Measurements from ENCODE around the gene CUX1. TPM values are rescaled to one million over a fixed set of nuclear protein-coding genes. Genes with fewer than 3 reads are reported as not detected.
A peak's percentile ranks its signal among the peaks of the same experiment; 100 is the strongest.

The CUX1 gene
- total RNA-seq, 1 donor, result 99.1 TPM

DNA sequence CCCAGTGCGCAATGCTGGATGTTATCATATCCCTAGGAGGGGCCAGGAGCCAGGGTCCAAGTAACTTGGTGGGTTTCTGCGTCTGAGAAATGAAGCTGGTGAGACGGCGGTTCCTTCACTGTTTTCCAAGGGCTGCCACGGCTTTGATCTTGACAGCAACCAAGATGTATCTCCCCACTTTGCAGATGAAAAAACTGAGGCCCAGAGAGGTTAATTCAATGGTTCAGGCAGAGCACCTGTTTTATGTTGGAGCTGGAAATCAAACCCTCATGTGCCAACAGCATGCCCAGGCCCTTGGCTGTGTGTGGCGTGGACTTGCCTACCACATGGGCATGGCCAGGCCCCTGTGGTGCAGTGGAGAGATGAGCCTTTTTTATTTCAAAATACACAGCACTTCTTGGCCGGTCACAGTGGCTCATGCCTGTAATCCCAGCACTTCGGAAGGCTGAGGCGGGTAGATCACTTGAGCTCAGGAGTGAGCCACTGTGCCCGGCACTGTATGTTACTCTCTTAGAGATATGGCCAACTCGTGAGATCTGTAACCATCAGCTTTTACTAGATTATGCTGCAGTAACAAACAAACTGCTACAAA lies 244.0 kb downstream of the CUX1 start:
- no peak for DNase-seq (ENCODE audit: low read depth in 2 of 3, low spot score in 2 of 3)

DNA sequence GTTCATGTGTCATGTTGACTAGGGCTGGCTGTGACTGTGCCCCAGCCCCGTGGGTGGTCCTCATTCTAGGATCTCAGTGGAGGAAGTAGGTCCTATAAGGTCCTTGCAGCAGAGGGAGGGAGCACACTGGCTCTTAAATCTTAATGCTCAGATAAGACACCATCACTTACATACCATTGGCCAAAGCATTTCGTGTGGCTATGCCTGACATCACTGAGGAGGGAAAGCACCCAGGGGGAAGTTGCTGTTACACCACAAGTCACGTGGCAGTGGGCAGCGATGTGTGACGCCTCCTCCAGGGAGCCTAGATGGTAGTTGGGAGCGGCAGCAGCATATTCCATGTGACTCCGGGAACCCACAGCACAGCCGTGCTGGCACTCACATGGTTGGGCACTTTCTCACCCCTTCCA lies 244.6 kb downstream of the CUX1 start:
- DNase-seq (ENCODE audit: low read depth in 2 of 3, low spot score in 2 of 3), result peak in 2 of 3 donors; percentile 74 to 77

DNA sequence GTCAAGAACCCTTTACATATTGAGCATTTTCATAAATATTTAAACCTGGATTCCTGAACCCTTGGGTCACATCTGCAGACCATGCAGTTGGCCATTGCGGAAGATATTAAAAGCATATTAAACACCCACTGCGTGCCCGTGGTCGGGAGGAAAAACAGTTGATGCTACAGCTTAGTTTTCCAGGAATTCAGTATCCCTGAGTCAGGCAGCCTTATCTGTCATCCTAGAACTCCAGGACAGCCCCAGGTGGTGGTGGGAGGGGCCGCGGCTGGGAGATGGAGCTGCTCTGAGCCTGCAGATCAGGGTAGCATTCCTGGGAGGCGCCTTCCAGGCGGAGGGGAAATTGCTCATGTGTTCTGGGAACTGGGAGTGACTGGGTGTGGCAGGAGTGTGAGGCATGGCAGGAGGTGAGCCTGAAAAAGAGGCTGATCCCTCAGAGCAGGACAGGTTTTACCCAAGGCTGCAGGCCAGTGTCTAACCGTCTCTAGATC lies 246.3 kb downstream of the CUX1 start:
- DNase-seq (ENCODE audit: low read depth in 2 of 3, low spot score in 2 of 3), result no peak

DNA sequence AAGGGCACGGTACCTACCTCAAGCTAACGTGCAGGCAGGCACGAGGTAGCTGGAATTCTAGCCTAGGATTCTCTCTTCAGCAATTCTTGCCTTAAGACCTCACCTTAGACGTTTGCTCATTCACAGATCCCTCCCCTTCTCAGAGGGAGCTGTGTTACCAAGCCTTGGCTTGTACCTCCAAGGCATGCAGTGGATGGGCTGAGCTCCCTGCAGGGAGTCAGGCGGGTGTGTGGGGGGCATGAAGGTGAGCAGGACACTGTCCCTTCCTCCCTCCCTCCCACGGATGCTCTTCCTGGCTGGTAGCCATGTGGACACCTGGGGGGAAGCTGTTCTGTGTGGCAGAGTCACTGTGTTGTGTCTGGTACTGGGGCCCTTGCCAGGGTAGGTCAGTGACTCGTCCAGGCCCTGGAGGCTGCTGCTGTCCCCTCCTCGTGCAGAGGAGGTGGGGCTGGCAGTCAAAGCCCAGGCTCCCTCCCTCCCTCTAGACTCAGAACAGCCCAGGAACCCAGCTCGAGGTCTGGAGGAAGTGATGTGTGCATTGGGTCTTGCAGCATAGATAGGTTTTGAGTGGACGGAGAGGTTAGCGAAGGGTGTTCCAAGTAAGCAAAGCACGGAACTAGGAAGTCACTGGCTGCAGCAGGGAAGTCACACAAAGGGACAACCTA lies 247.1 kb downstream of the CUX1 start:
- peak in 2 of 3 donors; percentile 83 to 91 for DNase-seq (ENCODE audit: low read depth in 2 of 3, low spot score in 2 of 3)

DNA sequence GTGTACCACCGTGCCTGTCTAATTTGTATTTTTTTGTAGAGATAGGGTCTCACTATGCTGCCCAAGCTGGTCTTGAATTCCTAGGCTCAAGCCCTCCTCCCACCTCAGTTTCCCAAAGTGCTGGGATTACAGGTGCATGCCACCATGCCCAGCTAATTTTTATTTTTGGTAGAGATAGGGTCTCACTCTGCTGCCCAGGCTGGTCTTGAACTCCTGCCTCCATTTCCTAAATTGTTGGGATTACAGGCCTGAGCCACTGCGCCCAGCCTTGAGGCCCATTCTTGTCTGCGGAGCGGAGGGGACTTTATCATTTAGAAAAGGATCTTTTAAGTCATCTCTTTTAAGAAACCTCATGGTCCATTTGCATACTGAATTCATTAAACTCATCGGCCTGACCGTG lies 247.8 kb downstream of the CUX1 start:
- no peak for DNase-seq (ENCODE audit: low read depth in 2 of 3, low spot score in 2 of 3)

DNA sequence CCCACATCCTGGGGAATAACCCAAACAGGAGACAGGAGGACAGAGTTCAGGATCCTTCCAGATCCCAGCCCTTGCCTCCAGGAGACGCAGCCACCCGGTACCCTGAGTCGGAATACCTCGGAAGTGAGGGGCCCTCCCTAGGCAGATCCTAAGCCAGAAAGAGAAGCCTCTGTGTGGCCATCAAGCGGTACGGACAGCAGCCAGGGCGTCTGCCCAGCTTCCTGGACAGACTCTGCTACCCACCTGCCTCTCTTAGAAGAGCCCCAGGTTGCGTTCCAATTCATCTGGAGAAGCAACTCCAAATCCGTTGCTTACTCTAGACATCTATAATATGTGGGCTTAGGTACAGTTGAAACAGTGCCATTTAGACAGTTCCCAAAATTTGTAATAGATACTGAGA lies 249.1 kb downstream of the CUX1 start:
- DNase-seq (ENCODE audit: low read depth in 2 of 3, low spot score in 2 of 3), result no peak

DNA sequence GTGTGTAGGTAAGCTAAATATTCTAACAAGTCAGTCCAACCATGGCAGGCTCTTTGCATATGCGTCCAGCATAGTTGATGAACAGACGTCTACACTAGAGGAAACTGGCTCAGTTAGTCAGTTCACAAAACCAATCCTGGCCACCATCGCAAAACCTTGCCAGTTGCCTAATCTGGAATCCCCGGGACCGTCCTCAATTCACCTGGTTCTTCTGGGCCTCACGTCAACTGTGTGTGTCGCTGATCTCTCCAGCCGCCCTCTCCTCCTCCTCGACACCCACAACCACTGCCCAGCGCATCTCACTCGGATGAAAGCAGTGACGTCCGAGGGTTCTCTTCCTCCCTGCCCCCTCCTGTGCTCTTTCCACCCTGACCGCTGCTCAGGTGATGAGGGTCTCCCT lies 251.4 kb downstream of the CUX1 start:
- no peak for DNase-seq (ENCODE audit: low read depth in 2 of 3, low spot score in 2 of 3)

DNA sequence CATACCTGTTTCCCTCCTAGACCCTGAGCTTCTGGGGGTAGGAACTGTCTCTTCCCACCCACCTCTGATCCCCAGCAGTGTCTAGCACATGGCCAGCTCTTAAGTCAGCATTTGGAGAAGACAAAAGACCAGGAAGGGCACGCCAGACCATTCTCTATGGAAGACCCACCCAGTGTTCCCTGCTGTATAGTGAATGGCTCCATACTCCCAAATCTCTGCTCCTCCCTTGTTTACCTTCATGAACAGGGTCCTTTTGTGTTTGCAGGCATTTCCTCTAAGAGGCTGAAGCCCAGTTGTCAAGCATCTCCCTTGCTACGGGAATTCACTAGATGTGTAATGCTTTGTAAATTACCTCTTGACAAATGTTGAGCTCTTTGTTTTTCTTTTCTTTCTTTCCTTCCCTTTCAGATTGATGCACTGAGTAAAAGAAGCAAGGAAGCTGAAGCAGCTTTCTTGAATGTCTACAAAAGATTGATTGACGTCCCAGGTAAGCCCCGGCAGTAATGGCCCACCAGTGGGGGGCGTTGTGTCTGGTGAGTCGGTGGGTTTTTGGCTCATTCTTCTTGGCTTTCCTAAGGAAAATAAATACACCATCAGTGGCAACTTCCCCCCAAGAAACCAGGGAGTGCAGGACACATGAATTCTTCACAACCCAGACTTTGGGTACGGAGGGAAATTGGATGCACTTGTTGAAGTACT lies 252.7 kb downstream of the CUX1 start:
- no peak for DNase-seq (ENCODE audit: low read depth in 2 of 3, low spot score in 2 of 3)

DNA sequence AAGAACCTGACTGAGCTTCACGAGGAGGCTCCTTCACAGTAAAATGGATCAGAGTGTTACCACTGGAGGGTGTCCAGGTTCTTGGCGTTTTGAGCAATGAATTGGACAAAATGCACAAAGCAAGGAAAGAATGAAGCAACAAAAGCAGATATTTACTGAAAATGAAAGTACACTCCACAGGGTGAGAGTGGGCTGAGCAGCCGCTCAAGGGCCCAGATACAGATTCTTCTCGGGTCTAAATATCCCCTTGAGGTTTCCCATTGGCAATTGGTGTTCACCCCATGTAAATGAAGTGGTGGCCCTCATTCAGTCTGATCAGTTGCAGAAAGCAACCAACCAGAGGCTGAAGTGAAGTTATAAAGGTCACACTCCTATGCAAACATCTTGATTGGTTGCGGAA lies 254.6 kb downstream of the CUX1 start:
- no peak for DNase-seq (ENCODE audit: low read depth in 2 of 3, low spot score in 2 of 3)

DNA sequence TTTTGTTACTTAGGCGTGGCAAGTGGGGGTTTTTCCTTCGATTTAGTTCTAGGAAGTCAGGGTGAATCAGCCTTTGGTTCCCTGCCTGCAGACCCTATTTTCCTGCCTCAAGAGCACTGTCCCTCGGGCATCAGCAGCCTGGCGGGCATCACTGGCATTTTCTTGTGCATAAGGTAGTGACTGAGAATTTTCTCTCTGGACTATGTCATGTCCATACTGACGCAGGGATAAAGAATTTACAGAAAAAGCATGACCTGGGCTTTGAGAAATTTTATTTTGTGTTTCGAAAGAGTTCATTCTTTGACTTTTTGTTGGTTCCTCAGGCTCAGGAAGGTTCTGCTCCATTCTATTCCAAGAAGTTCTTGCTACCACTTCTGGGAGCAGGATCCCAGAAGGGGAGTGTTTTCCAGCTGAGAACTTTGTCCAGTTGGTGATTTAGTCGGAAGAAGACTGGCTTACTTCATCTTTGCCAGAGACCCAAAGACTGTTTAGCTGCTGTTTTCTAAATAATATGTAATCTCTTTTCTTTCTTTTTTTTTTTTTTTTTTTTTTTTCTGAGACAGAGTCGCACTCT lies 255.3 kb downstream of the CUX1 start:
- DNase-seq (ENCODE audit: low read depth in 2 of 3, low spot score in 2 of 3), result no peak

DNA sequence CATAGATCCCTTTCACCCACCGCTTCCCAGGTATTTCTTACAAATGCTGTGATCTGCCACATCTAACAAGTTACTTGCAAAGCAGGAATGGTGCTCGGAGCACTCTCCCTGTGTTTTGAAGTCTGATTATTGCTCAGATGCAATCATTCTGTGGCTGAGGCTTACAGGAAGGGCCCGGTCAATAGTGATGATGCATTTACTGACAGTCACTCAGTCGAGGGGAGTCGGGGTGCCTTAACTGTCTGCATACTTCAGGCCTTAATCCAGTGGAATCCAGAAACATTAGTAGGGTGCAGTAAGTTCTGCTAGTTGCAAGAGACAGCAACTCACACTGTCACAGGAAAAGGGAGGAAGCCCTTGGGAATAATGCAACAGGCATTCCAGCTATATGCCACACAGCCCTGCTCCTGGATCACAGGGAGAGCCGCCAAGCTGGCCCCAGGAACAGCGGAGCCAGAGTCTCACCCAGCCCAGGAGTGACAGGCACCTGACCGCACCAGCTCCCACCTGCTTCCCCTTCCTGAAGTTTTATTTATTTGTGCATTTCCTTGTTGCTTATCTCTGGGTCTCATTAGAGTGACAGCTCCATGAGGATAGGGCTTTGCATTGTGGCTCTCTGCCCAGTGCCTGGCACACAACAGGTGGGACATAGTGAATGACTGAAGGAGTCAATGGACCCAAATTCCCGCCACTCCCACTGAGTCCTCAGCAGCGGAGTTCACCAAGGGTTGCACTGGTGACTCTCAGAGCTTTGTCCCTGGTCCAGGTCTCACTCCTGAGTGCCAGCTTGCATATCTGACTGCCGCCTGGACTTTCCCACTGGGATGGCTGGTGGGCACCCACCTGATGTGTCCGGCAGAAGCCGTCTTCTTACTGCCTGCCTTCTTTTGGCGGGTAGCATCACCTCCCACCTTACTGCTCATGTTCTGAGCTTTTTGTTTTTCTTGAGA lies 256.8 kb downstream of the CUX1 start:
- DNase-seq (ENCODE audit: low read depth in 2 of 3, low spot score in 2 of 3), result no peak

DNA sequence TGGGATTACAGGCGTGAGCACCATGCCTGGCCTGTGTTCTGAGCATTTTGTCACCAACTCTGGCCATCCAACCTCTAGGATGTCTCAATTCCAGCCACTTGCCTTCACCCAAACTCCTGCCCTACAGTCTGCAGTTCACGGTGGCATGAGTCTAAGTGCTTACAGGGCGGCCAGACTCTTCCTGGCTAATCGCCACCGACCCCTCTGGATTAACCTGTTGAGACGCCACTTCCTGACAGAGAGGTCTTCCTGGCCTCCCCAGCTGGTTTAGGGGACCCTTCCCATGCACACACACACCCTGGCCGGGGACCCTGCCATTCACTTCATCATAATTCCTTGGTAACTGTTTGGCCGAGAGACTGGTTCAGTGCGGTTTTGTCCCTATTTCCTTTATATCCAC lies 257.7 kb downstream of the CUX1 start:
- DNase-seq (ENCODE audit: low read depth in 2 of 3, low spot score in 2 of 3), result no peak

DNA sequence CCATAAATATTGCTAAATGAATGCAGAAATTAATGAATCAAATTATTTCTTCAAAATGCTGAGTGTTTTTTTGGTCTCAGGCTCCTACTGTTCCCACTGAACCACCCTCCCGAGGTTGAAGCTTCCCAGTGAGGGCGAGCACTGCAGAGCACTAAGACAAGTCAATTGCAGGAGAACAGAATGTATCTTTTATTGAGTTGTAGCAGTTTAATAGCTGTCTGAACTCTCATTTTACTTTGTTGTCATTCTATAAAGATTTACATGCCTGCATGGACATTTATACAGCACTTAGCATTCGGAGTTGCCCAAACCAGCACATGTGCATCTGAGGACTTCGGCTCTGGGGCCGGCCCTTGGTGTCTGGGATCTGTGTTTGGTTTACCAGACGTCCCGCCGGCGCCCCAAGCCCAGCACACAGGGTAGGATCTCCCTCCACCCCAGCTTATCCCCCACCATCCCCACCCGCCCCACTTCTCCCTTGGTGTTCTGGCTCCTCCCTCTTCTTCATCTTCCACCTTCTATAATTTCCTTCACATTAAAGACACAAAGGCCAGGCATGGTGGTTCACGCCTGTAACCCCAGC lies 258.2 kb downstream of the CUX1 start:
- no peak for DNase-seq (ENCODE audit: low read depth in 2 of 3, low spot score in 2 of 3)

DNA sequence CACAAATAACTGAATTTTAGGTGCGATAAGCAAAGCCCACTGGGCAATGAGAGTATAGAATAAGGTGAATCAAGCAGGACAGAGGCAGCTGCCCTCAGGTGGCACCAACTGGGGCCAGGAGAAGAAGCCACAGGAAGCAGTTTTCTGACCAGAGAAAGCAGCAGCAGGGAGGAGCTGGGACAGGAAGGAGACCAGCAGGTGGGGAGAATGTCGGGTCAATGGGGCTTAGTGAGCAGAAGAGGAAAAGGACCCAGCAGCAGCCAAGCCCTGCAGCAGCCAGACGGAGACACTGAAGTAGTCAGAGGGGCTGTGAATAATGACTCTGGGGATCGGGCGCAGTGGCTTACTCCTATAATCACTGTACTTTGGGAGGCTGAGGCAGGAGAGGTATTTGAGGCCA lies 259.7 kb downstream of the CUX1 start:
- DNase-seq (ENCODE audit: low read depth in 2 of 3, low spot score in 2 of 3), result no peak

DNA sequence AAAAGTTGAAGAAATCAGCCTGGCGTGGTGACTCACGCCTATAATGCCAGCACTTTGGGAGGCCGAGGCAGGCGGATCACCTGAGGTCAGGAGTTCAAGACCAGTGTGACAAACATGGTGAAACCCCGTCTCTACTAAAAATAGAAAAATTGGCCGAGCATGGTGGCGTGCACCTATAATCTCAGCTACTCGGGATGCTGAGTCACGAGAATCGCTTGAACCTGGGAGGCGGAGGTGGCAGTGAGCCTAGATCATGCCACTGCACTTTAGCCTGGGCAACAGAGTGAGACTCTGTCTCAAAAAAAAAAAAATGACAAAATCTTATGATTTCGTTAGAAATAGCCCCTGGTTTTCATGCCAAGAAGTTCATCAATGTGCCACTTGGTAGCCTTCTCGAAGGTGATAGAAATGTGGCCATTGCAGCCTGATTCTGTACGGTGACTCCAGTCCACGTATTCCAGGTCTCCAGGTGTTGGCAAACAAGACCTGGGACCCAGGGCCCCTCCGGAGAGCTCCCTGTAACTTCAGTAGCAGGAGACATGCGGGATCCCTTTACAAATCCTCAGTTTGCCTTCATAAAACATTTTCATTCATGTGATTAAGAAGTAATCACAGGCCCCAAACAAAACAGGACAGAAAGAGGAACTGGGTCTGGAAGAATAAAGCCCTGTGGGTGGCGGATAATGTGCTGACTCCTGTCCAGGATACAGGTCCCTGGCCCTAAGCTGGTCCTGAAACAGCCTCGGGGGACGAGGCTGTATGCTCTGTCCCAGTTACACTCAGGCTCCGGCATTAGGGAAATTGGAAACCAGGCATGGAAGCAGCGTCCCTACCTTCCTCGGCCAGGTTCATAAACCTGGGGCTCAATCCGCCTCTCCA lies 262.0 kb downstream of the CUX1 start:
- DNase-seq (ENCODE audit: low read depth in 2 of 3, low spot score in 2 of 3), result peak in 1 of 3 donors; percentile 54

DNA sequence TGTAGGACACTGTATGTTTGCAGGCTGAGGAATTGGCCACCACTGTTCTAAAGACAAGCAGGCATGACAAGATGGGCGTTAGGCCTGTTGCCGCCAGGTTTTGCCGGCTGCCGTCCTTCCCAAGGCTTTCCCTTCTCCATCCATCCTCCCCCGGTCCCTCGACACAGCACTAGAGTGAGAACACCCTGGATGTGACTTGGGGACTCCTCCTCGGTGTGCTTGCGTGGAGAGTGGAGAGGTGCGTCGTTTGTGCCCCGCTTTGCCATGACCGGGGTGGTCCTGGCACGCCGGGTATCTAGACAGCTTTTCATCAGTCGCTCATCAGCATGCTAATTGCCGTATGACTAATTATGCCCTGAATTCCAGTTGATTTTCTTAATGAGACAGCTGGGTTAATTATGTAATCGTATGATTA lies 262.6 kb downstream of the CUX1 start:
- no peak for DNase-seq (ENCODE audit: low read depth in 2 of 3, low spot score in 2 of 3)

DNA sequence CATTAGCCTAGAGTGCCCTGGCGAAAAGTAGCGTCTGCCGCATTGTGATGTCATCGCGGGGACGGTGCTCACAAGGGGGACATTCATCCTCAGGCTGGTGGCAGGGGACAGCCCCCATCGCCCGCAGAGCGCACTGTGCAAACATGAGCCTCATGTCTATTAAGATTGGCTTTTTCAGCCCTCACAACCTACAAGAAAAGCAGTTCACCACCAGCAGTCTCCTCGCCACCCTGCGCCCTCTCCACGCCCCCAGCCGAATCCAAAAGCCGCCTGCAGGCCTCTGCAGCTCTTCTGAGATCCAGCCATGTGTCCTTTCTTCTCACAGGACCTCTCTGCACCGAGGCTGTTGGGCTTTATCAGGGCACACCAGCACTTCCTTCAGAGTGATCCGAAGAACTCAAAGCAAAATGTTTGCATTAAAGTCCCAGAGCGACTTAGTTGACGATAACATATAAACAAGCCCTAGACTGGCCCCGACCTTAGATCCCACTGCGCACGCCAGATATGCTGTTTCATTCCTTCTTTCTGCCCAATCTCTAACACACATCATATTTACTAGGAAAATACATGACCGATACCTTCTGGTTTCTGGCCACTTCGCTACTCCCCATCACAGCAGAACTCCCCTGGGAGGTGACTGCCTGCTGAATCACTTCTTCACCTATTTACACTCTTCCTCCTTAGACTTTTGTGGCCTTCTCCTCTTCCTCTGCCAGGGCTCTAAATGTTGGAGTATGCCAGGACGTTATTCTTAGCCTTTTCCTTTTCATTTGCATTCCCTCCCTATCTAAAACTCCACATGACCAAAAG lies 263.2 kb downstream of the CUX1 start:
- peak in 2 of 3 donors; percentile 67 to 82 for DNase-seq (ENCODE audit: low read depth in 2 of 3, low spot score in 2 of 3)

DNA sequence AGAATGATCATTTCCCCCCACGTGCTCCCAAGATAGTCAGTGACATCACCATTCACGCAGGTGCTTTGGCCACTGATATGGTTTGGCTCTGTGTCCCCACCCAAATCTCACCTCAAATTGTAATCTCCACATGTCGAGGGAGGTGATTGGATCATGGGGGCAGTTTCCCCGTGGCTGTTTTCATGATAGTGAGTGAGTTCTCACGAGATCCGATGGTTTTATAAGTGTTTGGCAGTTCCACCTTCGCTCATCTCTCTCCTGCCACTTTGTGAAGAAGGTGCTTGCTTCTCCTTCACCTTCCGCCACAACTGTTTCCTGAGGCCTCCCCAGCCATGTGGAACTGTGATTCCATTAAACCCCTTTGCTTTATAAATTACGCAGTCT lies 263.8 kb downstream of the CUX1 start:
- DNase-seq (ENCODE audit: low read depth in 2 of 3, low spot score in 2 of 3), result peak in 1 of 3 donors; percentile 33
